HFF-Myc (cell line): ENCODE data around the gene HERPUD1.

Source experiments
- DNase-seq: peaks from one replicate; pipeline ENCODE4 v3.0.0-alpha.2; 2011; ENCODE audit warnings: low read depth; ENCODE audit errors: extremely low read depth
- H3K4me3 ChIP-seq: replicated peaks from 2 replicates; pipeline ENCODE4 v1.5.1; 2011; ENCODE audit warnings: low read depth, mild to moderate bottlenecking, control low read depth, low read length
- TF ChIP-seq, protein P1 (sequence below): IDR thresholded peaks from 2 replicates; pipeline ENCODE4 v1.5.1; 2012; ENCODE audit warnings: mild to moderate bottlenecking, low read depth, low read length, control low read depth; ENCODE audit errors: missing control alignments

HERPUD1 gene

DNA sequence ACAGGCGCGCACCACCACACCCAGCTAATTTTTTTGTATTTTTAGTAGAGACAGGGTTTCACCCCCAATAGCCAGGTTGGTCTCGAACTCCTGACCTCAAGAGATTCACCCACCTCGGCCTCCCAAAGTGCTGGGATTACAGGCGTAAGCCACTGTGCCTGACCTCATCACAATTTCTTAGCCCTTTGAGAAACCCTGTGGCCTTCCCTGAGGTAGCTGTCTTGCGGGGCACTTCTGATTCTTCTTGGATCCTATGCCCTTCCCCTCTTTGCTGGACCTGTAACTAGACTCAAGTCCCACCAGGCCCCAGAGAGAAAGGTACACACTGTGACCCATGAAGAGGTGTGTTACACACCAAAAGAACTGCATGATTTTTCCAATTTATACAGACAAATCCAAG is 16.3 kb downstream of the HERPUD1 start:
- no peak for DNase-seq
- no peak overlapping the region for H3K4me3 ChIP-seq
- TF ChIP-seq, protein P1, sequence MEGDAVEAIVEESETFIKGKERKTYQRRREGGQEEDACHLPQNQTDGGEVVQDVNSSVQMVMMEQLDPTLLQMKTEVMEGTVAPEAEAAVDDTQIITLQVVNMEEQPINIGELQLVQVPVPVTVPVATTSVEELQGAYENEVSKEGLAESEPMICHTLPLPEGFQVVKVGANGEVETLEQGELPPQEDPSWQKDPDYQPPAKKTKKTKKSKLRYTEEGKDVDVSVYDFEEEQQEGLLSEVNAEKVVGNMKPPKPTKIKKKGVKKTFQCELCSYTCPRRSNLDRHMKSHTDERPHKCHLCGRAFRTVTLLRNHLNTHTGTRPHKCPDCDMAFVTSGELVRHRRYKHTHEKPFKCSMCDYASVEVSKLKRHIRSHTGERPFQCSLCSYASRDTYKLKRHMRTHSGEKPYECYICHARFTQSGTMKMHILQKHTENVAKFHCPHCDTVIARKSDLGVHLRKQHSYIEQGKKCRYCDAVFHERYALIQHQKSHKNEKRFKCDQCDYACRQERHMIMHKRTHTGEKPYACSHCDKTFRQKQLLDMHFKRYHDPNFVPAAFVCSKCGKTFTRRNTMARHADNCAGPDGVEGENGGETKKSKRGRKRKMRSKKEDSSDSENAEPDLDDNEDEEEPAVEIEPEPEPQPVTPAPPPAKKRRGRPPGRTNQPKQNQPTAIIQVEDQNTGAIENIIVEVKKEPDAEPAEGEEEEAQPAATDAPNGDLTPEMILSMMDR = no peak

GRCh38 chr16:56950051-56950450 is 18.1 kb downstream of the HERPUD1 start:
- H3K4me3 ChIP-seq = no peak overlapping the region
- DNase-seq = no peak
- TF ChIP-seq, protein P1 = no peak

- H3K4me3 ChIP-seq = no peak overlapping the region
- TF ChIP-seq, protein P1 = no peak
- no peak for DNase-seq
Observed at GRCh38 chr16:56950455-56950854, 18.5 kb downstream of the HERPUD1 start.

- TF ChIP-seq, protein P1 = peak; percentile 68
- no peak overlapping the region for H3K4me3 ChIP-seq
- no peak for DNase-seq
Observed at GRCh38 chr16:56950881-56951771, 19.2 kb downstream of the HERPUD1 start.

- H3K4me3 ChIP-seq = no peak overlapping the region
- TF ChIP-seq, protein P1 = no peak
- DNase-seq = no peak
Observed at GRCh38 chr16:56953006-56953405, 21.1 kb downstream of the HERPUD1 start.

DNA sequence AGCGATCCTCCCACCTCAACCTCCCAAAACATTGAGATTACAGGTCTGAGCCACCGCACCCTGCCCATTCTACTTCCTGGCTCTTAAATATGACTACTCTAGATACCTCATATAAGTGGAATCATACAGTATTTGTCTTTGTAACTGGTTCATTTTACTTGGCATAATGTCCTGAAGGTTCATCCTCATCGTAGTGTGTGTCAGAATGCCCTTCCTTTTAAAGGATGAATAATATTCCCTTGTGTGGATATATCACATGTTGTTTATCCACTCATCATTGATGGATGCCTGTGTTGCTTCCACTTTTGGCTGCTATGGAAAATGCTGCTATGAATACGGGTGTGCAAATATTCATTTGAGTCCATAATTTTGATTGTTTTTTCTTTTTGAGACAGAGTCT is 24.1 kb downstream of the HERPUD1 start:
- TF ChIP-seq, protein P1 = no peak

More for the DNA sequence above, 24.1 kb downstream of the HERPUD1 start:
- DNase-seq = no peak
- H3K4me3 ChIP-seq = no peak overlapping the region
